SU-DHL-6 (cell line): ENCODE measurements around the gene ANKH.

Experiments used
- EZH2phosphoT487 ChIP-seq: fragments of 200-600 bp; sonication (generic), shearing (Covaris generic); conservative IDR thresholded peaks from 2 replicates; pipeline ENCODE4 v1.6.1; 2018; ENCODE audit warnings: mild to moderate bottlenecking, antibody characterized with exemption, low read length, moderate library complexity, mixed read lengths
- TF ChIP-seq, protein P1 (sequence below): fragments of 200-600 bp; sonication (generic); IDR thresholded peaks from one replicate; pipeline ENCODE4 v1.5.1; 2017; ENCODE audit warnings: antibody characterized with exemption, mild to moderate bottlenecking, low read length, moderate library complexity; ENCODE audit not compliant: insufficient read depth, poor library complexity, severe bottlenecking

GRCh38 chr5:14686517-14686916, 185.1 kb downstream of the ANKH start:
- TF ChIP-seq EZH2phosphoT487, result no peak
- TF ChIP-seq, protein P1, sequence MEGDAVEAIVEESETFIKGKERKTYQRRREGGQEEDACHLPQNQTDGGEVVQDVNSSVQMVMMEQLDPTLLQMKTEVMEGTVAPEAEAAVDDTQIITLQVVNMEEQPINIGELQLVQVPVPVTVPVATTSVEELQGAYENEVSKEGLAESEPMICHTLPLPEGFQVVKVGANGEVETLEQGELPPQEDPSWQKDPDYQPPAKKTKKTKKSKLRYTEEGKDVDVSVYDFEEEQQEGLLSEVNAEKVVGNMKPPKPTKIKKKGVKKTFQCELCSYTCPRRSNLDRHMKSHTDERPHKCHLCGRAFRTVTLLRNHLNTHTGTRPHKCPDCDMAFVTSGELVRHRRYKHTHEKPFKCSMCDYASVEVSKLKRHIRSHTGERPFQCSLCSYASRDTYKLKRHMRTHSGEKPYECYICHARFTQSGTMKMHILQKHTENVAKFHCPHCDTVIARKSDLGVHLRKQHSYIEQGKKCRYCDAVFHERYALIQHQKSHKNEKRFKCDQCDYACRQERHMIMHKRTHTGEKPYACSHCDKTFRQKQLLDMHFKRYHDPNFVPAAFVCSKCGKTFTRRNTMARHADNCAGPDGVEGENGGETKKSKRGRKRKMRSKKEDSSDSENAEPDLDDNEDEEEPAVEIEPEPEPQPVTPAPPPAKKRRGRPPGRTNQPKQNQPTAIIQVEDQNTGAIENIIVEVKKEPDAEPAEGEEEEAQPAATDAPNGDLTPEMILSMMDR, result no peak
